AG04449 (cell line): ENCODE data around the gene KNSTRN.

Experiments
- CTCF ChIA-PET: fragments of 350-600 bp; formaldehyde crosslinking; extraction: SDS; loops from one replicate; lab custom pipeline; 2021; ENCODE audit warnings: antibody characterized with exemption; lab: Yijun Ruan, JAX
- POLR2A ChIA-PET: fragments of 400-600, 350-600 bp; formaldehyde crosslinking; extraction: SDS; loops from one replicate; lab custom pipeline; 2020; ENCODE audit warnings: antibody characterized with exemption, inconsistent platforms; lab: Yijun Ruan, JAX
- DNase-seq: peaks from one replicate; pipeline ENCODE4 v3.0.0-alpha.2; 2010; ENCODE audit warnings: low read depth, low spot score
- H3K4me3 ChIP-seq: 2 replicates; pipeline ENCODE4 v1.5.1; 2011; ENCODE audit warnings: low read depth, mild to moderate bottlenecking, control low read depth, low read length
- TF ChIP-seq, protein P1 (sequence below): IDR thresholded peaks from one replicate; pipeline ENCODE4 v1.5.1; 2011; ENCODE audit warnings: mild to moderate bottlenecking, moderate library complexity, low read length, control low read depth, inconsistent platforms; ENCODE audit not compliant: insufficient read depth; ENCODE audit errors: missing control alignments

The KNSTRN gene

GRCh38 chr15:40344217-40344616, 38.3 kb upstream of the KNSTRN start:
- TF ChIP-seq, protein P1, sequence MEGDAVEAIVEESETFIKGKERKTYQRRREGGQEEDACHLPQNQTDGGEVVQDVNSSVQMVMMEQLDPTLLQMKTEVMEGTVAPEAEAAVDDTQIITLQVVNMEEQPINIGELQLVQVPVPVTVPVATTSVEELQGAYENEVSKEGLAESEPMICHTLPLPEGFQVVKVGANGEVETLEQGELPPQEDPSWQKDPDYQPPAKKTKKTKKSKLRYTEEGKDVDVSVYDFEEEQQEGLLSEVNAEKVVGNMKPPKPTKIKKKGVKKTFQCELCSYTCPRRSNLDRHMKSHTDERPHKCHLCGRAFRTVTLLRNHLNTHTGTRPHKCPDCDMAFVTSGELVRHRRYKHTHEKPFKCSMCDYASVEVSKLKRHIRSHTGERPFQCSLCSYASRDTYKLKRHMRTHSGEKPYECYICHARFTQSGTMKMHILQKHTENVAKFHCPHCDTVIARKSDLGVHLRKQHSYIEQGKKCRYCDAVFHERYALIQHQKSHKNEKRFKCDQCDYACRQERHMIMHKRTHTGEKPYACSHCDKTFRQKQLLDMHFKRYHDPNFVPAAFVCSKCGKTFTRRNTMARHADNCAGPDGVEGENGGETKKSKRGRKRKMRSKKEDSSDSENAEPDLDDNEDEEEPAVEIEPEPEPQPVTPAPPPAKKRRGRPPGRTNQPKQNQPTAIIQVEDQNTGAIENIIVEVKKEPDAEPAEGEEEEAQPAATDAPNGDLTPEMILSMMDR = no peak
- H3K4me3 ChIP-seq = no peak overlapping the region
- CTCF ChIA-PET = interaction anchor here (0.8 to 21.8 kb wide), 35 partner anchors 8 to 168 kb away, joined by 3 to 385 read pairs (median 6); partner anchors contain the start of genes DISP2, INAFM2, IVD and PHGR1
- POLR2A ChIA-PET = interaction anchor here (1.0 to 1.5 kb wide), 4 partner anchors 10 to 61 kb away, joined by 3 to 4 read pairs (median 4); partner anchors contain the start of genes DISP2 and IVD
- no peak for DNase-seq

DNA sequence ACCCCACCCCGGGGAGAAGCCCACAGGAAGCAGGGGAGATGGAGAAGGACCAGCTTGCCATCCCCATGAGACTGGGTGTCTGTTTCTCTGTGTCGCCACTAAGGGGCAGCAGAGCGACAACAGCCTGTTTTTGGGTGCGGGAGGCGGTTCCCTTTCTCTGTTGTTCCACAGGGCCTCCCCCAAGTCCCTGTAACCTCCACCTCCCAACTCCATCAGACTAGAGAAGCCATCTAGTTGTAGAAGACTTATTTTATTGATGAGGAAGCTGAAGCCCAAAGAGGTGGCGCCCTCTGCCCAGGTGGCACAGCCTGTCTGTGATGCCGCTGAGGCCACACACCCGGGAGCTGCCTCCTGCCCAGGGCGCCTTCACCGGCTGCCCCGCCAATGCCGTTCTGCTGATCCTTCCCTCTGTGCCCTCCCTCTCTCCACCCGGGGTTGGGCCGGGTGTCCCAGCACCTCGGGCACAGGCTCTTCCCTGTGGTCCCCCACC, 37.8 kb upstream of the KNSTRN start:
- no peak for DNase-seq
- POLR2A ChIA-PET = interaction anchor here (0.6 kb wide), 1 partner anchor 47 kb away, joined by 3 read pairs; no protein-coding TSS in a partner anchor
- no peak overlapping the region for H3K4me3 ChIP-seq
- TF ChIP-seq, protein P1 = peak; percentile 86
- CTCF ChIA-PET = interaction anchor here (0.8 to 21.8 kb wide), 33 partner anchors 9 to 168 kb away, joined by 3 to 385 read pairs (median 7); partner anchors contain the start of genes DISP2, INAFM2, IVD and PHGR1

DNA sequence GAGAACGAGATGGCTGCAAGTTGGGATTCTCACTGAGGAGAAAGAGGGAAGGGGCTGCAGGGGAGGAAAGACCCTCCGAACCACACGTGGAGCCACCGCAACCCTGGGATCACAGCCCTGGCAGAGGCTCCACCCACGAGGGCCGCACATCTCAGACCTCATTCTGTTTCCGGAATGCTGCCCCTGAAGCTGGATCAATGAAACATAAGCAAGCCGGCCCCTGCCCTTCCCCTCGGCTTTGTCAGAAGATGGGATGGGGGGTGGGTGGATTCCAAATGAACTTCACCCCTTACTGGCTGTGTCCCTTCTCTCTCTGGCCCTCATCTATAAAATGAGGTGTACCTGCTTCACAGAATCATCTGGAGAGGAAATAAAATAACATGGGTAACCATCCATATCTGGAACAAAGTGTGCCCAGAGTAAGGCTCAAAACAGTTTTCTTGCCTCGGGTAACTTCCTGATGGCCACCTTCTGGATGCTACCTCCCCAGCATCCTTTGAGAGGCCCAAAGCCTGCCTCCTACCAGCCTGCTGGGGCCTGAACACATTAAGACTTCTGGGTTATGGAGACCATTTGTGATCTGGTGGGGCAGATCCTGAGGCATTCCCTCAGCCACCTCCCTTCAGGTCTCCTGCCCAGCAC, 37.2 kb upstream of the KNSTRN start:
- no peak overlapping the region for H3K4me3 ChIP-seq
- ChIA-PET POLR2A (interaction anchor here (0.6 kb wide), 1 partner anchor 47 kb away, joined by 3 read pairs; no protein-coding TSS in a partner anchor), CTCF (interaction anchor here (1.0 to 21.8 kb wide), 29 partner anchors 9 to 162 kb away, joined by 3 to 385 read pairs (median 7); partner anchors contain the start of genes DISP2, INAFM2, IVD and PHGR1)
- DNase-seq = no peak
- TF ChIP-seq, protein P1 = no peak

GRCh38 chr15:40345867-40346578, 36.5 kb upstream of the KNSTRN start:
- no peak for DNase-seq
- ChIA-PET CTCF (interaction anchor here (0.6 to 21.8 kb wide), 13 partner anchors 8 to 128 kb away, joined by 3 to 385 read pairs (median 13); partner anchors contain the start of genes DISP2, INAFM2, IVD and PHGR1), POLR2A (no interaction called here)
- H3K4me3 ChIP-seq = no peak overlapping the region
- TF ChIP-seq, protein P1 = no peak

DNA sequence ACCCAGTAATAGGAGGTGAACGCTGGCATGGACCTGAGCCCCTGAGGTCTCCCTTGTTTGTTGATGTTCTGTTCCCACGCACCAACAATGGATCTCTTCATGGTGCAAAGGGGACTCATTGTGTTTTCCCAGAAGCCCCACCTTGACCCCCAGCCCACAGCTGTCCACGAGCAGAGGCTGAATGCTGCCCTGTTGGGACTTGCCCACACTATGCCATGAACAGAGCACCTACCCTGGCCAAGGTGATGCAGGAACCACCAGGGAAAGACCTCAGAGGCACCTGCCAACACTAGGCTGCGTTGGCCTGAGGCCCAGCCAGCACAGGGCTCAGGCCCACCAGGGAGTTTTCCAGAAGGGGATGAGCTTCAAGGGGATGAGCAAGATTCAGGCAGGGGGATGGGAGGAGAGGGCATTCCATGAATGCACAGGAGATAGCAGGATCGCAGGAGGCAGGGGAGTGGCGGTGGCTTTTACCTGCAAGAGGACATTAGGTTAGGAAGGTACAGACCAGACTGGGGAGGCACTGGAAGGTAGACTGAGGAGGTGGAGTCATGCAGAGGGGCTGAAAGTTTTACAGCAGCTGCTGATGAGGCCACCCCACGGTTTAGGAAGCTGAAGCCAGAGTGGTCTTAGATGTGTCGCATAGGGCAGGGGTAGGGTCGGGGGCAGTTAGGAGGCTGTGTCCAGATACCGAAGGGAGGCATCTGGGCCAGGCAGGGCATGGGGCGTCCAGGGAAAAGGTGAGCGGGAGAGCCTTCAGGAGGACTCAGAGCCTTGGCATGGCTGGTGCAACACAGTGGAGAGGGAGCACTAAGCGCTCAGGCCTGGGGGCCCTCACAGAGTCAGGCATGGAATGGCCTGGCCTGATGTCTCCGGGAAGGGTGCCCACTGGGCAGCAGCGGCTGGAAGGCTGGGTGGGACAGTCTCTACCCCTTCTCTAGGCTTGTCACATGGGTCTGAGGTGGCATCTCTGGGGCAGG, 35.7 kb upstream of the KNSTRN start:
- H3K4me3 ChIP-seq = no peak overlapping the region
- POLR2A ChIA-PET = no interaction called here
- CTCF ChIA-PET = interaction anchor here (0.6 to 12.9 kb wide), 5 partner anchors 8 to 129 kb away, joined by 3 to 166 read pairs (median 3); partner anchors contain the start of genes DISP2 and PHGR1
- DNase-seq = no peak
- TF ChIP-seq, protein P1 = no peak
